HepG2 (cell line): ENCODE data around the gene TSHB. TPM values are rescaled to one million over a fixed set of nuclear protein-coding genes. Genes with fewer than 3 reads are reported as not detected.

Experiments used
- ATAC-seq: fragments of 200-7000 bp; cut with Tn5 transposase; 3 replicates; pipeline ENCODE4 v1.9.1; 2020; ENCODE audit warnings: mild to moderate bottlenecking, moderate library complexity
- Bru-seq: library from RNA; stranded (reverse); fragments of 400-500 nt; gene quantifications from one replicate; lab custom pipeline; 2021; lab: Mats Ljungman, UMichigan
- BruChase-seq, 2 experiments: library from RNA; stranded (reverse); fragments of 400-500 nt; gene quantifications; one replicate each; lab custom pipeline; 2021; lab: Mats Ljungman, UMichigan
- BruUV-seq: library from RNA; stranded (reverse); fragments of 400-500 nt; replicated peaks from 2 replicates; lab custom pipeline; 2021; lab: Mats Ljungman, UMichigan
- CTCF ChIA-PET: fragments of 300-600 bp; formaldehyde crosslinking; extraction: SDS; loops from one replicate; lab custom pipeline; 2021; ENCODE audit warnings: low total read pairs, inconsistent platforms, low intra/inter-chr PET ratio; lab: Yijun Ruan, JAX
- POLR2A ChIA-PET: fragments of 350-600 bp; sonication (Branson Sonifier 250); formaldehyde crosslinking; loops from one replicate; lab custom pipeline; 2020; ENCODE audit warnings: antibody characterized with exemption, inconsistent platforms; lab: Yijun Ruan, JAX
- DNase-seq: peaks from one replicate; pipeline ENCODE4 v3.0.0-alpha.2; 2015; ENCODE audit warnings: low spot score
- FAIRE-seq: peaks from 3 replicates; lab custom pipeline; 2011; peaks lifted over from hg19 to GRCh38; lab: Jason Lieb, UNC
- H2AFZ ChIP-seq: one replicate; pipeline ENCODE4 v1.6.1; 2011; ENCODE audit warnings: low read length, inconsistent platforms
- H3K27ac ChIP-seq: fragments of 300-600 bp; 3 replicates; pipeline ENCODE4 v1.8.0; 2011; ENCODE audit warnings: mixed run types, mild to moderate bottlenecking, mixed read lengths, low read length, inconsistent platforms; ENCODE audit not compliant: insufficient read depth; ENCODE audit errors: extremely low read length
- H3K27me3 ChIP-seq, 2 experiments: fragments of 200-600 bp in 1 of 2; 2 replicates in 1 of 2; 3 replicates in 1 of 2; pipeline versions ENCODE4 v1.6.0 to v1.8.0; 2011; ENCODE audit warnings: low read length in 2 of 2, mild to moderate bottlenecking in 2 of 2, moderate library complexity in 2 of 2, inconsistent platforms in 1 of 2; ENCODE audit not compliant: insufficient read depth in 2 of 2, control insufficient read depth in 1 of 2
- H3K36me3 ChIP-seq, 2 experiments: fragments of 200-600 bp in 1 of 2; replicated peaks in 1 of 2; 2 replicates in 1 of 2; 3 replicates in 1 of 2; pipeline versions ENCODE4 v1.5.1 to v1.8.0; 2011; ENCODE audit warnings: low read length in 2 of 2, inconsistent platforms in 1 of 2; ENCODE audit not compliant: insufficient read depth in 2 of 2, control insufficient read depth in 1 of 2
- H3K4me1 ChIP-seq: 2 replicates; pipeline ENCODE4 v1.5.1; 2012; ENCODE audit warnings: low read length, inconsistent platforms; ENCODE audit not compliant: insufficient read depth
- H3K4me2 ChIP-seq: 2 replicates; pipeline ENCODE4 v1.6.0; 2011; ENCODE audit warnings: low read depth, low read length, inconsistent platforms
- H3K4me3 ChIP-seq, 3 experiments: fragments of 200-600 bp in 1 of 3; sonication (generic), shearing (Covaris generic) in 1 of 3; replicated peaks in 1 of 3; 2 replicates each; pipeline ENCODE4 v1.5.1; 2011 to 2016; ENCODE audit warnings: low read length in 3 of 3, inconsistent platforms in 2 of 3, low read depth in 2 of 3, mild to moderate bottlenecking in 2 of 3, control low read depth in 1 of 3, mixed read lengths in 1 of 3; ENCODE audit not compliant: insufficient read depth in 1 of 3
- H3K79me2 ChIP-seq: one replicate; pipeline ENCODE4 v1.6.1; 2011; ENCODE audit warnings: low read length, inconsistent platforms; ENCODE audit not compliant: insufficient read depth
- H3K9ac ChIP-seq: 2 replicates; pipeline ENCODE4 v1.6.0; 2011; ENCODE audit warnings: mild to moderate bottlenecking, low read depth, low read length, inconsistent platforms; ENCODE audit not compliant: insufficient read depth
- H3K9me3 ChIP-seq: 2 replicates; pipeline ENCODE4 v1.5.1; 2012; ENCODE audit warnings: mild to moderate bottlenecking, low read length
- H4K20me1 ChIP-seq: 2 replicates; pipeline ENCODE4 v1.6.0; 2011; ENCODE audit warnings: inconsistent platforms, mild to moderate bottlenecking, low read length, moderate library complexity; ENCODE audit not compliant: insufficient read depth
- DNMT3B ChIP-seq: conservative IDR thresholded peaks from 2 replicates; pipeline ENCODE4 v1.6.1; 2016; ENCODE audit warnings: missing biosample characterization, control low read depth
- IKZF4 ChIP-seq: sonication (generic); formaldehyde crosslinking; IDR thresholded peaks from 2 replicates; pipeline ENCODE4 v1.5.1; 2020; ENCODE audit warnings: borderline replicate concordance, mild to moderate bottlenecking, low read depth, missing genetic modification reagents; ENCODE audit errors: not compliant biosample characterization
- KAT8 ChIP-seq: IDR thresholded peaks from 2 replicates; pipeline ENCODE4 v1.6.1; 2016; ENCODE audit warnings: missing genetic modification reagents, missing compliant biosample characterization
- NBN ChIP-seq: fragments of 450-650 bp; conservative IDR thresholded peaks from 2 replicates; pipeline ENCODE4 v1.6.1; 2017
- PHF20 ChIP-seq: sonication (generic); formaldehyde crosslinking; IDR thresholded peaks from 2 replicates; pipeline ENCODE4 v1.5.0; 2020; ENCODE audit warnings: mild to moderate bottlenecking, missing genetic modification reagents
- RCOR2 ChIP-seq: IDR thresholded peaks from 2 replicates; pipeline ENCODE4 v1.6.1; 2016; ENCODE audit warnings: missing biosample characterization, missing genetic modification reagents
- TCF12 ChIP-seq, 2 experiments: fragments of 450-650 bp in 1 of 2; sonication (generic) in 1 of 2; formaldehyde crosslinking in 1 of 2; IDR thresholded peaks; 2 replicates each; pipeline versions ENCODE4 v1.6.1 to v1.8.0; 2017 to 2022; ENCODE audit warnings: antibody characterized with exemption in 1 of 2, mild to moderate bottlenecking in 1 of 2, missing genetic modification reagents in 1 of 2, moderate library complexity in 1 of 2
- ZBTB7A ChIP-seq: sonication (generic); formaldehyde crosslinking; IDR thresholded peaks from 2 replicates; pipeline ENCODE4 v1.8.0; 2022; ENCODE audit warnings: mild to moderate bottlenecking, missing genetic modification reagents
- ZNF10 ChIP-seq: sonication (generic); formaldehyde crosslinking; IDR thresholded peaks from 2 replicates; pipeline ENCODE4 v1.4.0; 2020; ENCODE audit warnings: mild to moderate bottlenecking, low read depth, missing genetic modification reagents, borderline replicate concordance
- ZNF205 ChIP-seq: IDR thresholded peaks from 2 replicates; pipeline ENCODE4 v1.6.1; 2018; ENCODE audit warnings: missing biosample characterization, missing genetic modification reagents
- ZNF329 ChIP-seq: sonication (generic); formaldehyde crosslinking; IDR thresholded peaks from 2 replicates; pipeline ENCODE4 v1.9.0; 2021; ENCODE audit warnings: low read depth, mild to moderate bottlenecking, missing genetic modification reagents
- ZNF761 ChIP-seq: sonication (generic); formaldehyde crosslinking; conservative IDR thresholded peaks from 2 replicates; pipeline ENCODE4 v1.4.0; 2020; ENCODE audit warnings: mild to moderate bottlenecking, missing genetic modification reagents
- in situ Hi-C: cut with HindIII; loops from 2 replicates; pipeline ENCODE4 v1.10.0; 2017; ENCODE audit warnings: low pct_unique_long_range_greater_than_20kb; ENCODE audit not compliant: extremely low pct_ligation_motif_present
- intact Hi-C: fragments of 100-400 bp; cut with micrococcal nuclease; formaldehyde crosslinking; loops from one replicate; pipeline ENCODE4 v1.10.0; 2022; ENCODE audit not compliant: unreplicated experiment
- long read RNA-seq, 2 experiments: library from RNA in 1 of 2; library from polyadenylated mRNA in 1 of 2; stranded (forward) in 1 of 2; unstranded in 1 of 2; transcript quantifications; one replicate each; pipeline ENCODE4 v2.0.0, GENCODE V29; 2019 to 2022
- polyA minus RNA-seq, 3 experiments: library from RNA; depleted of rRNA, polyadenylated mRNA; stranded (reverse); fragments of >200 nt; gene quantifications; 2 replicates each; pipeline ENCODE4 v1.2.3, GENCODE V29; 2011; ENCODE audit warnings: low replicate concordance in 1 of 3
- polyA plus RNA-seq, 8 experiments: library from polyadenylated mRNA; depleted of rRNA in 3 of 8; stranded (reverse) in 7 of 8; unstranded in 1 of 8; fragments of >200 nt; fragmentation: Illumina TruSeq in 4 of 8; extraction: Trizol in 4 of 8; gene quantifications; 2 replicates each; pipeline versions ENCODE4 v1.2.1 to v1.2.3, GENCODE V29; 2011 to 2016; ENCODE audit warnings: low read depth in 4 of 8, missing spikeins in 1 of 8, mixed read lengths in 1 of 8; ENCODE audit not compliant: insufficient read depth in 1 of 8
- total RNA-seq, 5 experiments: library from RNA; depleted of rRNA; stranded (reverse); fragments of >200 nt; fragmentation: Illumina TruSeq; extraction: Trizol; gene quantifications; 2 replicates each; pipeline ENCODE4 v1.2.3, GENCODE V29; 2016; ENCODE audit warnings: low read depth in 1 of 5
- TF ChIP-seq, protein P1 (sequence below): IDR thresholded peaks from 2 replicates; pipeline ENCODE4 v1.6.1; 2016; ENCODE audit warnings: missing compliant biosample characterization, missing genetic modification reagents, borderline replicate concordance
- TF ChIP-seq, protein P2 (sequence below): sonication (generic); formaldehyde crosslinking; IDR thresholded peaks from 2 replicates; pipeline ENCODE4 v1.4.0; 2020; ENCODE audit warnings: mild to moderate bottlenecking, low read depth, missing genetic modification reagents
- TF ChIP-seq, protein P3 (sequence below): sonication (generic); formaldehyde crosslinking; IDR thresholded peaks from 2 replicates; pipeline ENCODE4 v1.5.0; 2020; ENCODE audit warnings: missing genetic modification reagents, mild to moderate bottlenecking, borderline replicate concordance

TSHB gene
- total RNA-seq (2016; rRNA removed; fragmentation: Illumina TruSeq; extraction: Trizol) (not detected in 2 replicates), polyA plus RNA-seq (2011; rRNA removed) (not detected in 2 replicates), polyA minus RNA-seq (2011; rRNA and poly(A)+ RNA removed; ENCODE audit: low replicate concordance) (not detected in 2 replicates), Bru-seq, nascent RNA (not detected), BruChase-seq, experiment 1, labeled RNA remaining after a 6-hour chase (not detected), BruChase-seq, experiment 2, labeled RNA remaining after a 2-hour chase (not detected)
- not detected in 2 replicates for total RNA-seq (2016; cell fraction: cytosol; rRNA removed; fragmentation: Illumina TruSeq; extraction: Trizol; ENCODE audit: low read depth)
- not detected in 2 replicates for total RNA-seq (2016; cell fraction: insoluble cytoplasmic fraction; rRNA removed; fragmentation: Illumina TruSeq; extraction: Trizol)
- not detected in 2 replicates for total RNA-seq (2016; cell fraction: membrane; rRNA removed; fragmentation: Illumina TruSeq; extraction: Trizol)
- not detected in 2 replicates for total RNA-seq (2016; cell fraction: nucleus; rRNA removed; fragmentation: Illumina TruSeq; extraction: Trizol)
- not detected in 2 replicates for polyA plus RNA-seq (2011; cell fraction: cytosol; rRNA removed)
- polyA plus RNA-seq (2011; cell fraction: nucleus; rRNA removed): not detected in 2 replicates
- not detected in 2 replicates for polyA plus RNA-seq (2012)
- not detected in 2 replicates for polyA plus RNA-seq (2016; cell fraction: cytosol; fragmentation: Illumina TruSeq; extraction: Trizol; ENCODE audit: low read depth)
- not detected in 2 replicates for polyA plus RNA-seq (2016; cell fraction: insoluble cytoplasmic fraction; fragmentation: Illumina TruSeq; extraction: Trizol; ENCODE audit: low read depth)
- polyA plus RNA-seq (2016; cell fraction: membrane; fragmentation: Illumina TruSeq; extraction: Trizol; ENCODE audit: low read depth): not detected in 2 replicates
- polyA plus RNA-seq (2016; cell fraction: nucleus; fragmentation: Illumina TruSeq; extraction: Trizol; ENCODE audit: insufficient read depth, low read depth): not detected in 2 replicates
- not detected in 2 replicates for polyA minus RNA-seq (2011; cell fraction: cytosol; rRNA and poly(A)+ RNA removed)
- polyA minus RNA-seq (2011; cell fraction: nucleus; rRNA and poly(A)+ RNA removed): not detected in 2 replicates
- long read RNA-seq, experiment 1: 0 reads
- long read RNA-seq, experiment 2: 0 reads

DNA sequence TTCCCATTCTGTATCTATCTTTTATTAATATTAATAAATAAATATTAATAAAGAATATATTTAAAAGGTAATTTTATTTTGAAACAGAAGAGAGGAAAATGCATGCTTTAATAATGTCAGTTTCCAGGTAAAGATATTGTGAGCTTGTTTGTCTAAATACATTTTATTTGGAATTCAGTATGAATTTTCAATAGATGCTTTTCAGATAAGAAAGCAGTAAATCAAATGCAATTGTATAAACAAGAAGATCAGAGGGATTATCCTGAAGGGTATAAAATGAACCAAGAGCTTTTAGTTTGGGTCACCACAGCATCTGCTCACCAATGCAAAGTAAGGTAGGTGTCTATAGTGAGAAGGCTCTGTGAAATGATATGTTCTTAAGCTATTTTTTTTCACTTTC is at the start of gene TSHB:
Gene TSHB (plus strand): TSS at position 301 of the 400 bp plus-strand sequence. CDS start 3,537 bp downstream, outside the sequence.
- H4K20me1 ChIP-seq: no peaks in the 10 kb centered on the region
- intact Hi-C loops: no loop called here
- H3K79me2 ChIP-seq: no peaks in the 10 kb centered on the region
- in situ Hi-C loops: no loop called here
- POLR2A ChIA-PET: no interaction called here
- H2AFZ ChIP-seq: no peak within 1 kb of the TSS
- CTCF ChIA-PET: no interaction called here
- ATAC-seq: no peak
- no peaks in the 10 kb centered on the region for H3K9me3 ChIP-seq
- H3K9ac ChIP-seq: no peak within 1 kb of the TSS
- H3K27ac ChIP-seq: no peak within 1 kb of the TSS
- DNase-seq: no peak
- H3K36me3 ChIP-seq: no peaks in the 10 kb centered on the region
- no peaks in the 10 kb centered on the region for H3K4me1 ChIP-seq
- H3K27me3 ChIP-seq: no peaks in the 10 kb centered on the region
- BruUV-seq: no TSS peak
- H3K4me2 ChIP-seq: no peak within 1 kb of the TSS
- H3K4me3 ChIP-seq: no peak within 1 kb of the TSS
- TF ChIP-seq ZNF10 (CRISPR knock-in tag) (no peak), KAT8 (CRISPR knock-in tag) (no peak), IKZF4 (CRISPR knock-in tag) (no peak), TCF12 (IDR thresholded peaks at IDR 0.05) (no peak), TCF12 (CRISPR knock-in tag; IDR thresholded peaks at IDR 0.05) (no peak), ZNF761 (CRISPR knock-in tag) (no peak), ZNF205 (CRISPR knock-in tag) (no peak), ZBTB7A (no peak), PHF20 (no peak), DNMT3B (CRISPR knock-in tag) (no peak), ZNF329 (no peak), RCOR2 (CRISPR knock-in tag) (no peak), NBN (no peak)
- TF ChIP-seq, protein P1, sequence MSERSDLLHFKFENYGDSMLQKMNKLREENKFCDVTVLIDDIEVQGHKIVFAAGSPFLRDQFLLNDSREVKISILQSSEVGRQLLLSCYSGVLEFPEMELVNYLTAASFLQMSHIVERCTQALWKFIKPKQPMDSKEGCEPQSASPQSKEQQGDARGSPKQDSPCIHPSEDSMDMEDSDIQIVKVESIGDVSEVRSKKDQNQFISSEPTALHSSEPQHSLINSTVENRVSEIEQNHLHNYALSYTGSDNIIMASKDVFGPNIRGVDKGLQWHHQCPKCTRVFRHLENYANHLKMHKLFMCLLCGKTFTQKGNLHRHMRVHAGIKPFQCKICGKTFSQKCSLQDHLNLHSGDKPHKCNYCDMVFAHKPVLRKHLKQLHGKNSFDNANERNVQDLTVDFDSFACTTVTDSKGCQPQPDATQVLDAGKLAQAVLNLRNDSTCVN (CRISPR knock-in tag): no peak
- TF ChIP-seq, protein P2, sequence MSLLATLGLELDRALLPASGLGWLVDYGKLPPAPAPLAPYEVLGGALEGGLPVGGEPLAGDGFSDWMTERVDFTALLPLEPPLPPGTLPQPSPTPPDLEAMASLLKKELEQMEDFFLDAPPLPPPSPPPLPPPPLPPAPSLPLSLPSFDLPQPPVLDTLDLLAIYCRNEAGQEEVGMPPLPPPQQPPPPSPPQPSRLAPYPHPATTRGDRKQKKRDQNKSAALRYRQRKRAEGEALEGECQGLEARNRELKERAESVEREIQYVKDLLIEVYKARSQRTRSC (CRISPR knock-in tag): no peak
- TF ChIP-seq, protein P3, sequence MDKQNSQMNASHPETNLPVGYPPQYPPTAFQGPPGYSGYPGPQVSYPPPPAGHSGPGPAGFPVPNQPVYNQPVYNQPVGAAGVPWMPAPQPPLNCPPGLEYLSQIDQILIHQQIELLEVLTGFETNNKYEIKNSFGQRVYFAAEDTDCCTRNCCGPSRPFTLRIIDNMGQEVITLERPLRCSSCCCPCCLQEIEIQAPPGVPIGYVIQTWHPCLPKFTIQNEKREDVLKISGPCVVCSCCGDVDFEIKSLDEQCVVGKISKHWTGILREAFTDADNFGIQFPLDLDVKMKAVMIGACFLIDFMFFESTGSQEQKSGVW (CRISPR knock-in tag): no peak
- FAIRE-seq: no peak
